BLaER1 (cell line): ENCODE measurements around the gene NADSYN1.

Experiments used
- H3K27ac ChIP-seq: shearing (Covaris generic); formaldehyde crosslinking; 2 replicates; pipeline ENCODE4 v1.8.1; 2022
- H3K27me3 ChIP-seq: shearing (Covaris generic); formaldehyde crosslinking; 2 replicates; pipeline ENCODE4 v1.8.1; 2022
- H3K36me3 ChIP-seq: shearing (Covaris generic); formaldehyde crosslinking; 2 replicates; pipeline ENCODE4 v1.8.1; 2022
- H3K4me1 ChIP-seq: shearing (Covaris generic); formaldehyde crosslinking; 2 replicates; pipeline ENCODE4 v1.8.1; 2022
- H3K4me2 ChIP-seq: shearing (Covaris generic); formaldehyde crosslinking; 2 replicates; pipeline ENCODE4 v1.8.1; 2022
- H3K4me3 ChIP-seq: shearing (Covaris generic); formaldehyde crosslinking; 2 replicates; pipeline ENCODE4 v1.8.1; 2022
- H3K9ac ChIP-seq: shearing (Covaris generic); formaldehyde crosslinking; 2 replicates; pipeline ENCODE4 v1.8.1; 2022
- H3K9me3 ChIP-seq: shearing (Covaris generic); formaldehyde crosslinking; 2 replicates; pipeline ENCODE4 v1.8.1; 2022
- H4K20me1 ChIP-seq: shearing (Covaris generic); formaldehyde crosslinking; 2 replicates; pipeline ENCODE4 v1.8.1; 2022
- Cebpa-rat ChIP-seq: shearing (Covaris generic); IDR thresholded peaks from 2 replicates; pipeline ENCODE4 v1.8.1; 2022

NADSYN1 gene

GRCh38 chr11:71453037-71453917 lies at the start of gene NADSYN1:
NADSYN1 (plus strand) TSS chr11:71453203; CDS start chr11:71453297, 94 bp downstream.
- H3K9ac ChIP-seq: peak within 1 kb of the TSS; percentile 84
- peaks cover 39% of the 10 kb centered on the region for H3K36me3 ChIP-seq
- H3K4me1 ChIP-seq: peaks cover 54% of the 10 kb centered on the region
- H3K27me3 ChIP-seq: no peaks in the 10 kb centered on the region
- peak within 1 kb of the TSS; percentile 95 for H3K4me2 ChIP-seq
- H3K9me3 ChIP-seq: no peaks in the 10 kb centered on the region
- H4K20me1 ChIP-seq: peaks cover 49% of the 10 kb centered on the region
- H3K27ac ChIP-seq: peak within 1 kb of the TSS; percentile 77
- H3K4me3 ChIP-seq: peak within 1 kb of the TSS; percentile 91
- no peak for TF ChIP-seq Cebpa-rat

- no peak overlapping the region for H3K4me2 ChIP-seq
- H3K9ac ChIP-seq: no peak overlapping the region
- H3K4me1 ChIP-seq: peaks cover 6% of the 10 kb centered on the region; the same call in 1 of the 2 replicates
- H4K20me1 ChIP-seq: no peaks in the 10 kb centered on the region
- H3K4me3 ChIP-seq: no peak overlapping the region
- H3K27me3 ChIP-seq: no peaks in the 10 kb centered on the region
- no peak for TF ChIP-seq Cebpa-rat
- peaks cover 8% of the 10 kb centered on the region; the same call in 1 of the 2 replicates for H3K9me3 ChIP-seq
- no peak overlapping the region for H3K27ac ChIP-seq
- no peaks in the 10 kb centered on the region for H3K36me3 ChIP-seq
These were observed 48.8 kb upstream of the NADSYN1 start for GRCh38 chr11:71404209-71404608.

GRCh38 chr11:71406681-71407080 lies 46.3 kb upstream of the NADSYN1 start:
- Histone ChIP-seq H3K4me1 (peaks cover 6% of the 10 kb centered on the region; the same call in 1 of the 2 replicates), H3K9ac (no peak overlapping the region), H3K27me3 (no peaks in the 10 kb centered on the region), H4K20me1 (no peaks in the 10 kb centered on the region), H3K27ac (no peak overlapping the region), H3K9me3 (peaks cover 8% of the 10 kb centered on the region; the same call in 1 of the 2 replicates), H3K4me2 (no peak overlapping the region), H3K36me3 (no peaks in the 10 kb centered on the region), H3K4me3 (no peak overlapping the region)
- TF ChIP-seq Cebpa-rat: no peak

DNA sequence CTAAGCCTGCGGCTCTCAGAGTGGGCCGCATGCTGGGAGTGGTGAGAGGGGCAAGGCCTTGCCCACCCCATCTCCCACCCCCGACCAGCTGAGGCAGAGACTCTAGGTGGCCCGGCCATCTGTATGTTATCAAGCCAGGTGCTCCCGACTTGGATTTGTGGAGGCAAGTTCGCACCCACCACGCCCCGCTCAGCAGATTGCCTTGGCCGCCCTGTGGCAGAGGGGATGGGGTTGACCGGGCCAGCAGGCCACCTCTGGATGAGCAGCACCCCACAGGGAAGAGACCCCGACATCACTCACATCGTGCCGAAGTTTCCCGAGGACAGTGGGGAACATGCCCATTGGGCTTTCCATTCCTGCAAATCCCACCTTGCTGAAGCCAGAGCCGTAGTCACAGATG lies 45.6 kb upstream of the NADSYN1 start:
- no peak overlapping the region for H3K27ac ChIP-seq
- H3K4me1 ChIP-seq: peaks cover 6% of the 10 kb centered on the region; the same call in 1 of the 2 replicates
- no peaks in the 10 kb centered on the region for H3K36me3 ChIP-seq
- no peaks in the 10 kb centered on the region for H4K20me1 ChIP-seq
- no peak overlapping the region for H3K4me2 ChIP-seq
- peaks cover 8% of the 10 kb centered on the region; the same call in 1 of the 2 replicates for H3K9me3 ChIP-seq
- no peaks in the 10 kb centered on the region for H3K27me3 ChIP-seq
- no peak overlapping the region for H3K9ac ChIP-seq
- no peak for TF ChIP-seq Cebpa-rat
- no peak overlapping the region for H3K4me3 ChIP-seq

DNA sequence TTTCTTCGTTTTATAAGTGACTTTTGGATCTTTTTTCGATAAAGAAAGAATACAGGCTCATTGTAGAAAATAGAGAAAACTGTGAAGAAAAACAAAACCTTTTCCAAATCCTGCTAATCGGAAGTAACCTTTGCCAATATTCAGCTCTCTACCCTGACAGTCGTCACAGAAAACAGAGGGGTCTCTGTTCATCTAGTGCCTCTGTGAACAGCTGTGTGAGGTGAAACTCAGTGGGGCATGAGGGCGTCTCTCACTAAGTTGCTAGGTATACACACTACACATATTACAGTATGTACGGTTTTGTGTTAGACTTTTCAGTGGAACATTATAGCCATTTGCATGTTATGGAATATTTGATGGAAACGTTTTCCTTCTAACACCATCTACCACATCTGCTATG lies 44.2 kb upstream of the NADSYN1 start:
- H3K36me3 ChIP-seq: no peaks in the 10 kb centered on the region
- no peak for TF ChIP-seq Cebpa-rat
- H3K9me3 ChIP-seq: no peaks in the 10 kb centered on the region
- no peak overlapping the region for H3K9ac ChIP-seq
- no peaks in the 10 kb centered on the region for H4K20me1 ChIP-seq
- H3K4me1 ChIP-seq: peaks cover 6% of the 10 kb centered on the region; the same call in 1 of the 2 replicates
- H3K27ac ChIP-seq: no peak overlapping the region
- no peak overlapping the region for H3K4me2 ChIP-seq
- H3K4me3 ChIP-seq: no peak overlapping the region
- no peaks in the 10 kb centered on the region for H3K27me3 ChIP-seq

DNA sequence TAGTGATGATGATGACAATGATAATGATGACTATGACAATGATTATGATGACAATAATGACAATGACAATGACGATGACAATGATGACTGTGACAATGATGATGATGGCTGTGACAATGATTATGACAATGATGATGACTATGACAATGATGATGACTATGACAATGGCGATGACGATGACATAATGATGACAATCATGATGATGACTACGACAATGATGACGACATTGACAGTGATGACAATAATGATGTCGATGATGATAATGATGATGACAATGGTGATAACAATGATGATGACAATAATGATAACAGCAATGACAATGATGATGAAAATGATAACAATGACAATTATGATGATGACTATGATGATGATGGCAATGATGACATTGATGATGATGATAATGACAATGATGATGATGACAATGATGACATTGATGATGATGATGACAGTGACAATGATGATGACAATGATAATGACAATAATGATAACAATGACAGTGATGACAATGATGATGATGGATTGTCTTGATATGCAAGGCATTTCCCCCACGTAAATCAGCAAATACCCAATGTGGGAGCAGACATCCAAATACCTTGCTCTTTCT lies 42.5 kb upstream of the NADSYN1 start:
- Histone ChIP-seq H3K4me3 (no peak overlapping the region), H3K4me2 (no peak overlapping the region), H3K9me3 (no peaks in the 10 kb centered on the region), H3K27ac (no peak overlapping the region), H3K9ac (no peak overlapping the region), H4K20me1 (no peaks in the 10 kb centered on the region), H3K27me3 (no peaks in the 10 kb centered on the region), H3K4me1 (peaks cover 6% of the 10 kb centered on the region; the same call in 1 of the 2 replicates), H3K36me3 (no peaks in the 10 kb centered on the region)
- no peak for TF ChIP-seq Cebpa-rat

DNA sequence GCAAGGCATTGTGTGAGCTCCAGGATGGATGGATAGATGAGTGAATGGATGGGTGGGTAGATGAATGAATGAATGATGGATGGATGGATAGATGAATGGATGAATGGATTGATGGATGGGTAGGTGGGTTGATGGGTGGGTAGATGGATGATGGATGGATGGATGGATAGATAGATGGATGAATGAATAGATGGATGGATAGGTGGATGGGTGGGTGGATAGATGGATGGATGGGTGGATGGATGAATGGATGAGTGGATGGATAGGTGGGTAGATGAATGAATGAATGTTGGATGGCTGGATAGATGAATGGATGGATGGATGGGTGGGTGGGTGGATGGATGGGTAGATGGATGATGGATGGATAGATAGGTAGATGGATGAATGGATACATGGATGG lies 38.4 kb upstream of the NADSYN1 start:
- Histone ChIP-seq H4K20me1 (no peaks in the 10 kb centered on the region), H3K9me3 (no peaks in the 10 kb centered on the region), H3K9ac (no peak overlapping the region), H3K36me3 (no peaks in the 10 kb centered on the region), H3K4me3 (no peak overlapping the region), H3K4me2 (no peak overlapping the region), H3K27me3 (no peaks in the 10 kb centered on the region), H3K27ac (no peak overlapping the region), H3K4me1 (no peaks in the 10 kb centered on the region)
- TF ChIP-seq Cebpa-rat: no peak

- H3K9ac ChIP-seq: no peak overlapping the region
- no peak overlapping the region for H3K4me2 ChIP-seq
- no peaks in the 10 kb centered on the region for H4K20me1 ChIP-seq
- no peak overlapping the region for H3K4me3 ChIP-seq
- H3K27ac ChIP-seq: no peak overlapping the region
- no peaks in the 10 kb centered on the region for H3K4me1 ChIP-seq
- no peaks in the 10 kb centered on the region for H3K36me3 ChIP-seq
- H3K27me3 ChIP-seq: no peaks in the 10 kb centered on the region
- H3K9me3 ChIP-seq: no peaks in the 10 kb centered on the region
- no peak for TF ChIP-seq Cebpa-rat
These were observed 34.4 kb upstream of the NADSYN1 start for GRCh38 chr11:71418643-71419042.

DNA sequence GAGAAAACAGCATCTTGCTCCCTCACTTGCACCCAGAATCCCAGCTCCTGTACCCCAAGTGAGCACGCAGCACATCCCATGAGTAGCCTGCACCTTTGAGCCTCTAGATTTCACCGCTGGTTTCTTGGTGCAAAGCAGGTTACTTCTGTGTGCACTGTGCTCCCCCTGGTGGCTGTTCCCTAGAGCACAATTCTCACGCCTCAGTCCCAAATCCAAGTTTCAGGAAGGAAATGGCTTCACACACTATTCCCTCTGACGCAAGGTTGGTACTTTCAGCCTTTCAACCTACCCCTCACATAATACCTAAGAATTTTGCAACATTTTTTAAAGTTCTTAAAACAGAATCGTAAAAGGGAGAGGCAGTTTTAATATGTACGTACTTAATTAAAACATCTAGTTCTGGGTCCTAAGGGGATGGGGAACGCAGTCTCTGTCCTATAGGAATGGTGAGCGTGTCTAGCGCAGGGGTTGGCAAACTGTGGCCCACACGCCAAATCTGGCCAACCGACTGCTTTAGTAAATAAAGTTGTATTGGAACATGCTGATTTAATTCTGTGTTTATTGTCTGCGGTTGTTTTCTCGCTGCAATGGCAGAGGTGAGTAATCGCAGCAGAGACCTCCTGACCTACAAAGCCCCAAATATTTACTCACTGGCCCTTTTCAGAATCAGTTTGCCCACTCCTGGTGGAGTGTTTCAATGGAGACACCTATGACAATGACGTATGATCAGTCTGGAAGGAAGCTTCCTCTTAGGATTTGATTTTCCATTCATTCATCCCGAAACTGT lies 32.4 kb upstream of the NADSYN1 start:
- no peak for TF ChIP-seq Cebpa-rat
- H3K4me3 ChIP-seq: no peak overlapping the region
- H3K9me3 ChIP-seq: no peaks in the 10 kb centered on the region
- no peak overlapping the region for H3K4me2 ChIP-seq
- no peak overlapping the region for H3K9ac ChIP-seq
- no peak overlapping the region for H3K27ac ChIP-seq
- H3K36me3 ChIP-seq: no peaks in the 10 kb centered on the region
- H3K4me1 ChIP-seq: no peaks in the 10 kb centered on the region
- H3K27me3 ChIP-seq: no peaks in the 10 kb centered on the region
- no peaks in the 10 kb centered on the region for H4K20me1 ChIP-seq
